Panc1 (cell line): ENCODE data around the gene SENP8. TPM values are rescaled to one million over a fixed set of nuclear protein-coding genes. Genes with fewer than 3 reads are reported as not detected.
"Not testable (repeated sequence)": the region's sequence is repeated elsewhere in the genome, so short reads cannot be mapped to it uniquely, and the experiment has no call there.

Experiments used
- ATAC-seq: fragments of 200-7000 bp; cut with Tn5 transposase; 2 replicates; pipeline ENCODE4 v1.9.1; 2020; ENCODE audit warnings: mild to moderate bottlenecking, moderate library complexity
- BruUV-seq: library from RNA; stranded (reverse); fragments of 400-500 nt; replicated peaks from 2 replicates; lab custom pipeline; 2021; lab: Mats Ljungman, UMichigan
- CTCF ChIA-PET: fragments of 300-600 bp; sonication (Branson Sonifier 250); formaldehyde crosslinking; loops from one replicate; lab custom pipeline; 2022; ENCODE audit warnings: antibody characterized with exemption; lab: Charles Lee
- POLR2A ChIA-PET: fragments of 300-600 bp; sonication (Branson Sonifier 250); formaldehyde crosslinking; loops from one replicate; lab custom pipeline; 2022; ENCODE audit warnings: antibody characterized with exemption; lab: Charles Lee
- DNase-seq: peaks from one replicate; pipeline ENCODE4 v3.0.0-alpha.2; 2010; ENCODE audit warnings: low read depth, low spot score
- H3K27ac ChIP-seq: 2 replicates; pipeline ENCODE4 v1.5.1; 2011; ENCODE audit warnings: mild to moderate bottlenecking, low read length, inconsistent platforms
- H3K27me3 ChIP-seq: fragments of 200-500 bp; sonication (Bioruptor generic); 2 replicates; pipeline ENCODE4 v1.6.0; 2014; ENCODE audit warnings: low read length, inconsistent platforms; ENCODE audit not compliant: control insufficient read depth, insufficient read depth
- H3K36me3 ChIP-seq: fragments of 200-500 bp; sonication (Bioruptor generic); 2 replicates; pipeline ENCODE4 v1.5.1; 2014; ENCODE audit warnings: inconsistent platforms, mild to moderate bottlenecking, low read length, moderate library complexity; ENCODE audit not compliant: control insufficient read depth, insufficient read depth
- H3K4me1 ChIP-seq: 2 replicates; pipeline ENCODE4 v1.5.1; 2011; ENCODE audit warnings: inconsistent platforms, mild to moderate bottlenecking, low read length, moderate library complexity; ENCODE audit not compliant: control insufficient read depth, insufficient read depth
- H3K4me3 ChIP-seq, 2 experiments: 2 replicates each; pipeline ENCODE4 v1.5.1; 2011 to 2012; ENCODE audit warnings: low read depth in 2 of 2, low read length in 2 of 2, mild to moderate bottlenecking in 2 of 2, inconsistent platforms in 1 of 2, moderate library complexity in 1 of 2
- H3K9me3 ChIP-seq: fragments of 200-500 bp; sonication (Bioruptor generic); 2 replicates; pipeline ENCODE4 v1.5.1; 2014; ENCODE audit warnings: low read depth, mild to moderate bottlenecking, inconsistent platforms, low read length, moderate library complexity; ENCODE audit not compliant: control insufficient read depth, insufficient read depth
- POLR2AphosphoS5 ChIP-seq: IDR thresholded peaks from 2 replicates; pipeline ENCODE4 v1.6.1; 2012; ENCODE audit warnings: mild to moderate bottlenecking, low read depth, low read length, moderate library complexity
- REST ChIP-seq, 2 experiments: IDR thresholded peaks; 2 replicates each; pipeline ENCODE4 v1.6.1; 2011 to 2012; ENCODE audit warnings: low read depth in 2 of 2, control low read depth in 1 of 2, low read length in 1 of 2, mild to moderate bottlenecking in 1 of 2, moderate library complexity in 1 of 2; ENCODE audit not compliant: insufficient read depth in 1 of 2
- SIN3A ChIP-seq: IDR thresholded peaks from 2 replicates; pipeline ENCODE4 v1.6.1; 2012; ENCODE audit warnings: low read depth, mild to moderate bottlenecking, low read length, moderate library complexity, borderline replicate concordance; ENCODE audit not compliant: insufficient read depth
- TCF7L2 ChIP-seq: IDR thresholded peaks from 2 replicates; pipeline ENCODE4 v1.6.1; 2011; ENCODE audit warnings: mild to moderate bottlenecking, low read depth, low read length, inconsistent platforms
- in situ Hi-C: cut with HindIII; loops from 2 replicates; pipeline ENCODE4 v1.10.0; 2016; ENCODE audit warnings: low sequenced_read_pairs, low pct_unique_long_range_greater_than_20kb
- intact Hi-C: fragments of 100-400 bp; cut with micrococcal nuclease; formaldehyde crosslinking; loops from one replicate; pipeline ENCODE4 v1.10.0; 2022; ENCODE audit not compliant: unreplicated experiment
- total RNA-seq: library from RNA; stranded (reverse); gene quantifications from one replicate; pipeline ENCODE4 v1.2.1, GENCODE V29; 2021; ENCODE audit not compliant: unreplicated experiment
- TF ChIP-seq, protein P1 (sequence below): fragments of 450-650 bp; IDR thresholded peaks from 2 replicates; pipeline ENCODE4 v1.5.1; 2017; ENCODE audit warnings: mild to moderate bottlenecking

SENP8 gene
- total RNA-seq, 1 experiment from 2014 or later = 2.9 TPM

- ATAC-seq = no peak
- ChIA-PET POLR2A (interaction anchor here (0.6 kb wide), 1 partner anchor 363 kb away, joined by 4 read pairs; no protein-coding TSS in a partner anchor), CTCF (no interaction called here)
- no peak for DNase-seq
- Histone ChIP-seq H3K27me3 (no peaks in the 10 kb centered on the region), H3K4me3 (no peak overlapping the region), H3K36me3 (no peaks in the 10 kb centered on the region), H3K9me3 (no peaks in the 10 kb centered on the region), H3K27ac (no peak overlapping the region), H3K4me1 (no peaks in the 10 kb centered on the region)
- intact Hi-C loops (no loop called here), in situ Hi-C loops (no loop called here)
- TF ChIP-seq POLR2AphosphoS5 = no peak
- TF ChIP-seq, protein P1, sequence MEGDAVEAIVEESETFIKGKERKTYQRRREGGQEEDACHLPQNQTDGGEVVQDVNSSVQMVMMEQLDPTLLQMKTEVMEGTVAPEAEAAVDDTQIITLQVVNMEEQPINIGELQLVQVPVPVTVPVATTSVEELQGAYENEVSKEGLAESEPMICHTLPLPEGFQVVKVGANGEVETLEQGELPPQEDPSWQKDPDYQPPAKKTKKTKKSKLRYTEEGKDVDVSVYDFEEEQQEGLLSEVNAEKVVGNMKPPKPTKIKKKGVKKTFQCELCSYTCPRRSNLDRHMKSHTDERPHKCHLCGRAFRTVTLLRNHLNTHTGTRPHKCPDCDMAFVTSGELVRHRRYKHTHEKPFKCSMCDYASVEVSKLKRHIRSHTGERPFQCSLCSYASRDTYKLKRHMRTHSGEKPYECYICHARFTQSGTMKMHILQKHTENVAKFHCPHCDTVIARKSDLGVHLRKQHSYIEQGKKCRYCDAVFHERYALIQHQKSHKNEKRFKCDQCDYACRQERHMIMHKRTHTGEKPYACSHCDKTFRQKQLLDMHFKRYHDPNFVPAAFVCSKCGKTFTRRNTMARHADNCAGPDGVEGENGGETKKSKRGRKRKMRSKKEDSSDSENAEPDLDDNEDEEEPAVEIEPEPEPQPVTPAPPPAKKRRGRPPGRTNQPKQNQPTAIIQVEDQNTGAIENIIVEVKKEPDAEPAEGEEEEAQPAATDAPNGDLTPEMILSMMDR = no peak
- no peak for TF ChIP-seq TCF7L2
- TF ChIP-seq SIN3A = no peak
- TF ChIP-seq REST (IDR thresholded peaks at IDR 0.05; ENCODE audit: insufficient read depth in 1 of 2, low read depth in 2 of 2, low read length in 1 of 2) = no peak
- BruUV-seq = no TSS peak
Observed at GRCh38 chr15:72070817-72071447, 47.3 kb upstream of the SENP8 start.

DNA sequence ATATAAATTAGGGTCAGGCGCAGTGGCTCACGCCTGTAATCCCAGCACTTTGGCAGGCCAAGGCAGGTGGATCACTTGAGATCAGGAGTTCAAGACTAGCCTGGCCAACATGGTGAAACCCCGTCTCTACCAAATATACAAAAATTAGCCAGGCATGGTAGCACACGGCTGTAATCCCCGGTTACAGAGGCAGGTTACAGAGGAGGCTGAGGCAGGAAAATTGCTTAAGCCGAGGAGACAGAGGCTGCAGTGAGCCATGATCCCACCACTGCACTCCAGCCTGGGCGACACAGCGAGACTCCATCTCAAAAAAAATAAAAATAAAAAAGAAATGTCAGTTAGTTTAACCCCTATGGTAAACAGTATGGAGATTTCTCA, 46.8 kb upstream of the SENP8 start:
- H3K27me3 ChIP-seq, in situ Hi-C loops, H3K4me3 ChIP-seq, intact Hi-C loops, DNase-seq, POLR2A ChIA-PET, BruUV-seq, H3K36me3 ChIP-seq, ATAC-seq, H3K27ac ChIP-seq, H3K9me3 ChIP-seq, CTCF ChIA-PET, H3K4me1 ChIP-seq: not testable (repeated sequence)

- BruUV-seq = no TSS peak
- POLR2A ChIA-PET = no interaction called here
- in situ Hi-C loops = no loop called here
- no peak overlapping the region for H3K4me3 ChIP-seq
- H3K36me3 ChIP-seq = no peaks in the 10 kb centered on the region
- H3K27me3 ChIP-seq = no peaks in the 10 kb centered on the region
- H3K4me1 ChIP-seq = no peaks in the 10 kb centered on the region
- H3K9me3 ChIP-seq = no peaks in the 10 kb centered on the region
- TF ChIP-seq, protein P1 = no peak
- TF ChIP-seq REST (IDR thresholded peaks at IDR 0.05; ENCODE audit: insufficient read depth in 1 of 2, low read depth in 2 of 2, low read length in 1 of 2) = no peak
- TF ChIP-seq SIN3A = no peak
- TF ChIP-seq TCF7L2 = no peak
- no peak for TF ChIP-seq POLR2AphosphoS5
- CTCF ChIA-PET = no interaction called here
- DNase-seq (no peak), ATAC-seq (no peak)
- no peak overlapping the region for H3K27ac ChIP-seq
- intact Hi-C loops = no loop called here
Observed at GRCh38 chr15:72074335-72075060, 43.7 kb upstream of the SENP8 start.
